GM18909 (cell line): Measurements from ENCODE around the gene AMPD2.
"Not testable (repeated sequence)": the region's sequence is repeated elsewhere in the genome, so short reads cannot be mapped to it uniquely, and the experiment has no call there.

Experiments
- ATAC-seq: cut with Tn5 transposase; IDR thresholded peaks from one replicate; pipeline ENCODE4 v1.9.1; 2021; ENCODE audit warnings: mild to moderate bottlenecking; ENCODE audit not compliant: unreplicated experiment, poor library complexity

The AMPD2 gene

DNA sequence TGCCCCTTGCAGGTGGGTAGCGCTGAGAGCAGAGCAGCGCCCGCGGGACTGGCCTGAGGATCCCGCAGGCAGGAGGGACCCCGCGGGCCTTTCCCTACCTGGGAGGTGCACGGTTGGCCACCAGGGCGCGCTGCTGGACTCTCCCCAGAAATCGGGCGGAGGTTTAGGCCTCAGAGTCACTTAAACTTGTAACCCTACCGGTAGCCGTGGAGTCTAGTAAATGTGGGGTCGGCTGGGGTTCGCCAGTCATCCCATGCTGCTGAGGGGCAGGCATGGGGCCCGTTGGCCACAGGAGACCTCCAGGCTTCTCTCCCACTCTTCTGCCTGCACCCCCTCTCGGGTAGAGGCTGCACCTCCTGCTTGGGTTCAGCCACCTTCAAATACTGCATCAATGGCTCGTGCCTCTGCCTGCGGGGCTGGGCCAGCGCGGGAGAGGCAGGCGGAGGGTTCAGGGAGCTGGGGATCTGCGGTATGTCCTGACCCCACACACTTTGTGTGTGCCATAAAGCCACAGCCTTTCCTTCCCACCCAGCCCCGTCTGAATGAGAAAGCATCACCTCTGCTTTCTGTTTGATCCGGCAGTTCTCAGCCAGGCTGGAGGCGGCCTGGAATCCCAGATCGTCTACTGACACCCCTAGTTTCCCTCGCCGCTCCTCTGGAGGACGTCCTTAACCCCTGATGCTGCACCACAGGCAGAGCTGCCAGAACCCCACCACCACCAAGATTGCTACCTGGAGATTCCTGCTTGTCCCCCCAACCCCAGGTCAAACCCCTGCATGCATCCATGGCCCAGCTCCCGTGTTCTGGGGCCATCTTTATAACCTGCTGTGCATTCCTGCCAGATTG, 24.0 kb downstream of the AMPD2 start:
- ATAC-seq, result peak; percentile 83

DNA sequence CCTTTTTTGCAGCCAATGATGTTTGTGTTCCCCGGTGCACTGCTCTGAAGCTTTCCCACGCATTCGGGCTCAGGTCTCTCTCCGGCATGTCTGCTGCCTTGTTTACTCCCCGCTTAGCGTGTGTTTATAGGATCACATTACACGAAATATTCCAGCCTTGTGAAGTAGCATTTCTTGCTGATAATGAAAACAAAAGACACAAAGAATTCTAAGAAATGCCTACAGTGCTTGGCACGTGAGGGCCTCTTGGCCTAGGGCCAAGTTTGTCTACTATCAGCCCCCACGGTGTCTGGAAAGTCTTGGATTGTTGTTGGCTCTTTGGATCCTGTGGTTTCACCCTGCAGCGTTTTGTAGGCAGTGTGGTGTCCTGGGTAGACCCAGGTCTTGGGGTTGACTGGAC, 25.0 kb downstream of the AMPD2 start:
- ATAC-seq, result no peak

DNA sequence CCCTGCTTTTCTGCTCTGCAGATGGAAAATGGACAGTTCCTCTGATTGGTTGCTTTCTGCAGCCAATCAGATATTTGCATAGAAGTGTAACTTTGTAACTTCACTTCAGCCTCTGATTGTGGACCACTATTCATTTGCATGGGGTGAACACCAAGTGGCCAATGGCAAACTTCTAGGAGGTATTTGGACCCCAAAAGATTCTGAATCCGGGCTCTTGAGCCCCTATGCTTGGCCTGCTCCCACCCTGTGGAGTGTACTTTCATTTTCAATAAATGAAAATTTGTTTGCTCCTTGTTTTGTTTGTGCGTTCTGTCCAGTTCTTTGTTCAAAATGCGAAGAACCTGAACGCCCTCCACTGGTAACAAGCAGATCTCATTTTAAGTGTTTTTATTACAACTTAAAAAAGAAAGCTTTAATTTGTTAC, 29.9 kb downstream of the AMPD2 start:
- ATAC-seq, result no peak

DNA sequence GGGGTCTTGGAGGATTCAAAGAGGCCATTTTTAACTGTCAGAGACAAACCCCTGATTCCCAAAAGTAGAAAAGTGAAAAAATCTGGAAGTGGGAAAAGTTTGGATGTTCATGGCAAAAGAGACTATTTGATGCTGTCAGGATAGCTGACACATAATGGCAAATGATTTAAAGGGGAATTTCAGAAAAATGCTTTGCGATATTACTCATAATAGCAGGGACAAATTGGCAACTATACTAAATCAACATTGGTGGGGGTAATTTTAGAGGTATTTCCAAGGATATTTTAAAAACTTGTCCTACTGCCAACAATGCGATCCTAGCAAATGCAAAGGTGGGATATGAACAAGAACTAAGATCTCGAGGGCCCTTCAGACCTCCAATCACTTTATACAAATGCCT, 31.0 kb downstream of the AMPD2 start:
- ATAC-seq, result no peak

DNA sequence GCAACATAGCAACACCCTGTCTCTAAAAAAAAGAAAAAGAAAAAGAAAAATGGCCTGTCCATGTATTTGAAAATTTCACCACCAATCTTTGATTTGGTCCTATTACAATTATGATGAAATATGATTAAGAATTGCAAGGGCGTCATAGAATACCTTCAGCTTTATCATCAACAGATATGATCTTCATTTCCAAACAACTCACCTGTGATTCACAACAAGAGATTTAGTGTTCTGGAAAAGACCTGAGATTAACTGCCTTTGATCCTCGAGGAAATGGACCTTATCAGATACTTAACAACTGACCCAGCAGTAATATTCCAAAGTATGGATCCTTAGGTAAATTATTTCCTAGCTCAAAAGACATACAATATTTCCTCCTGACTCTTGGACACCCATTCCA, 32.8 kb downstream of the AMPD2 start:
- no peak for ATAC-seq

DNA sequence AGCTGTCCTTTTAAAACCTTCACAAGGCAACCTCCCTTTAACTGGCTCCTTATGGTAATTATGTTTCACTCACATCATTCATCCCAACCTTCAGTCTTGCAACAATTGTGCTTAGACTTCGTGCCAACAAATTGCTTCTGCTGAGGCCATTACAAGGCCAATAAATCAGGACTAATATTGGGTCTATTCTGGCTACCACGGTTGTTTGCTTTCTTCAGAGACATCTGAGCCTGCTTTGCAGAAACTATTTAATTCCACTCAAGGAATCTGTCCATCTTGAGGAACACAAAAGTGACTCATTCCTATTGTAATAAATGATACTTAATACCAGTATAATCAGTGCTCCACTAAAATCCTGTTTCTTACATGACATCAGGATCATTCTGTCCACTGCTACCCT, 33.7 kb downstream of the AMPD2 start:
- ATAC-seq, result no peak

DNA sequence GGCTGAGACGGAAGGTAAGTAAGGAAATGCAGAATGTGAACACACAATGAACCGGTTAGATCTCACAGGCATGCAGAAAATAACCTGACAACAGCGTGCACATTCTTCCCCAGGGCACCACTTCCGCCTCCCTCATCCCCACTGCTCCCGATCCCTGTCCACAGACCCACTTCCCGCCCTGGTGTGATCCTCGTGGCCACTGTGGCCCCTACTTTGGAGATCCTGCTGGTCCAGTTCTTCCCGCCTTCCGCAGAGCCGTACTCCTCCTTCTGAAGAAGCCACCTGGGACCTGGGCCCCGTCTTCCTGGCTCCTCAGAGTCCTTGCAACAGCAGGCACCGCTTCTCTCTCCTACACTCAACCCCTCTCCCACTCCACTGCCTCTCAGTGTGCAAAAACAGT, 34.9 kb downstream of the AMPD2 start:
- no peak for ATAC-seq

DNA sequence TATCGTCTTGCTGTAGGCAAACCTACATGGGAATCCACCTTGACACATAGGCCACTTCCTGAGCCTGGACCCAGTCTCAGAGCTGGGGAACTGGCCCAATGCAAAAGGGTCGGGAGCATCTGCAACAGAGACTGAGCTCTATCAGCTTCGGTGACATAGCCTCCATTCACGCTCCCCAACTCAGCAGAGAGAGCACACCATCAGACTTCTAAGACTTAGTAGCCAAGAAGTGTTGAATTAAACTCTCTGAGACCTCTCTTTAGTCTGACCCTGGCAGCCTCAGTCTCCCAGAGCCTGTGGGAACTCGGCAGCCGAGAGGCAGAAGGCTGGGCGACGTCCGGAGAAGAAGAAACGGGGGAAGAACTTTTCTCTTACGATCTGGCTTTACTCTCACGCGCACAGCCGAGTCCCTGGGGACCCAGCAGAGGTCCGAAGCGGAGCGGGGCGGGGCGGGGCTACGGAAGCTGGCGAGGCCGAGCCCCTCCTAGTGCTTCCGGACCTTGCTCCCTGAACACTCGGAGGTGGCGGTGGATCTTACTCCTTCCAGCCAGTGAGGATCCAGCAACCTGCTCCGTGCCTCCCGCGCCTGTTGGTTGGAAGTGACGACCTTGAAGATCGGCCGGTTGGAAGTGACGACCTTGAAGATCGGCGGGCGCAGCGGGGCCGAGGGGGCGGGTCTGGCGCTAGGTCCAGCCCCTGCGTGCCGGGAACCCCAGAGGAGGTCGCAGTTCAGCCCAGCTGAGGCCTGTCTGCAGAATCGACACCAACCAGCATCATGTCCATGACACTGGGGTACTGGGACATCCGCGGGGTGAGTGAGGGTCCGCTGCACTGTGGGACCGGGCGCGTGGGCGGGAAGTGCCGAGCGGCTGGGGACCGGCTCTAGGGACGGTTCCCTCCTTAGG, 36.2 kb downstream of the AMPD2 start, which contains the start of gene GSTM4:
Gene GSTM4 (plus strand): TSS at position 485 of the 905 bp plus-strand sequence. CDS start 291 bp downstream, at position 776.
- ATAC-seq, result peak; percentile 94

DNA sequence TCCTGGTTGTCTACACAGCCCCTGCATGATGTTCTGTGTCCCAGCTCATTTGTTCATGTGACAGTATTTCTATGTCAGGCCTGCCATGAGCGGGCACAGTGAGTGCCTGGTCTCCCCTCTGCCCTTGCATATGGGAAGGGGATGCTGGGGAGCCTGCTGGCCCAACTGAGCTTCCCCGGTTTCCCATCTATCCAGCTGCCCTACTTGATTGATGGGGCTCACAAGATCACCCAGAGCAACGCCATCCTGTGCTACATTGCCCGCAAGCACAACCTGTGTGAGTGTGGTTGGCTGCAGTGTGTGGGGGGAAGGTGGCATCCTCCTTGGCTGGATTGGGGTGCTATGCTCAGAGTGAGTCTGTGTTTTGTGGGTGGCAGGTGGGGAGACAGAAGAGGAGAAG, 37.8 kb downstream of the AMPD2 start:
- ATAC-seq, result no peak

DNA sequence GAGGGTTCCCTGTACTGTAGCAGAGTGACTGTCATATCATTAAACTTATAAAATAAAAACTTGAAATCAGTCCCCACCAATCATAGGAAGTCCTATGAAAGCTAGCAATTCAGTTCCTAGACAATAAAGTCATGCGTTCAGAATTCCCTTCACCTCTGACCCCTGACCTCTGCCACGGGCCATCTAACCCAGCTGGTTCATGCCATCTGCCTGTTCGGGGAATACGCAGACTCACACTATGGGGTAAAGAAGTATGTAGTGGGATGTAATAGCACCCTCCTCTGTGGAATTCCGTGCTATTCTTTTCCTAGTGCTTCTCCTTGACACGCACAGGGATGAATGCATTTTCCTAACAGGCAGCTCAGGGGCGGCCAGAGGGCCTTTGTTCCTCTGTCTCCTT, 38.3 kb downstream of the AMPD2 start:
- ATAC-seq, result no peak

DNA sequence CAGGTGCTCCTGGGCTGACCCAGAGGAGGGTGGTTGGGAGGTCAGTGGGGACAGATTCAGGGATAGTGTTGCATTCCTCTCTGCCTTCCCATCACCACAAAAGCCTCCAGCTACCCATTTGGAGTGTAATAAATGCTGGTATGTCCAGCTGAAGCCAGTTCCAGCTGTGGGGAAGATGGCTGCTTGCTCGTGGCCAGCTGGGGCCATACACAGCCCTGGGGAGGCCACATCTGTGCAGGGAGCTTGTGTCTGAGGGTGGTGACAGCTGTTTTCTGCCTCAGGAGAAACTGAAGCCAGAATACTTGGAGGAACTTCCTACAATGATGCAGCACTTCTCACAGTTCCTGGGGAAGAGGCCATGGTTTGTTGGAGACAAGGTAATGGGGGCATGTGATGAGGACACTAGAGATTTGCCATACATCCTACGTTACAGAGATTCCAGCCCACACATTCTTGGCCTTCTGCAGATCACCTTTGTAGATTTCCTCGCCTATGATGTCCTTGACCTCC, 39.0 kb downstream of the AMPD2 start:
- no peak for ATAC-seq

DNA sequence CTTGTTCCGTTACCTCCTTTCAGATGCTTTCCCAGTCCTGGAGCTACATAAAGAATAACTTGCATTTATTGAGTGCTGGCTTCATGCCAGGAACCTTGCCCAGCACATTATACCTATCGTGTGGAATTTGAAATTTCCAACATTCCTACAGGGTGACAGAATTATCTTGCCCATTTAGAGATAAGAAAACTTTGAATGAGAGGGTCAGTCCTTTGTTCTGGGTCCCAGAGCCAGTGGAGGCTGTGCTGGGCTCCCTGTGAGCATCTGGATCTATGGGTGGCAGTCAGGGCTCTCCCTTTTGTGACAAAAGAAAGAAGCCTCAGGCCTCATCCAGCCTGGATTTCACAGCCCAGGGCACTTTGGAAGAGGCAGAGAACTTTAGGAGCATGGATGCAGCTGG, 39.5 kb downstream of the AMPD2 start:
- no peak for ATAC-seq

DNA sequence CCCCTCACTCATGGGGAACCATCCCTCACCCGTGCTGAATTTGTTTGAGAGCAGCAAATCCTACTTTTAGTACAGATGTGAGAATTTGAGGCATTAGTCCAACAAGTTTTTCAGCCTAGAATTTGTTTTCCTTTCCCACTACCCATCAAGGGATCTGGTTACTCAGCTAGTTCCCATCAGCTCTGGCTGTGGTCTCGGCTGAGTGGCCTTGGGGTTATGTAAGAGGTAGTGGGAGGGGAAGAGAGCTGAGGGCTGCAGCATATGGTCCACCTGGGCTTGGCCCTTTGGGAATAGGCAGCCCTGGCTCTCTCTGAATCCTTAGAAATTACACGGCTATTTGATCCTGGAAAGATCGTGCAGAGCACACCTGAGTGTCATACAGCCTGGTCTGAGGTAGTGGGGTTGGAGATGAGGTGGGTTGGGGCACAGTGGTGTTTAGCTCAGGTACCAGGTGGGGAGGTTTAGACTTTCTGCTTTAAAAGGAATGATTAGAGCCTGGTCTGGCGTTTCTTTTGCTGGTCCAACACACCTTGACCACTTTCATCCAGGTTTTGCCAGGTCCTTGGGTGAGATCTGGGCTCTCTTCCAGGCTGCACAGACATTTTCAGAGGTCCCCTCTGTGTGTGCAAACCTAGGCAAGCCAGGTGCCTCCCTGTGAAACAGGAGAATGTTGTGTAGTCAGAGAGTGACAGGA, 40.5 kb downstream of the AMPD2 start:
- no peak for ATAC-seq

DNA sequence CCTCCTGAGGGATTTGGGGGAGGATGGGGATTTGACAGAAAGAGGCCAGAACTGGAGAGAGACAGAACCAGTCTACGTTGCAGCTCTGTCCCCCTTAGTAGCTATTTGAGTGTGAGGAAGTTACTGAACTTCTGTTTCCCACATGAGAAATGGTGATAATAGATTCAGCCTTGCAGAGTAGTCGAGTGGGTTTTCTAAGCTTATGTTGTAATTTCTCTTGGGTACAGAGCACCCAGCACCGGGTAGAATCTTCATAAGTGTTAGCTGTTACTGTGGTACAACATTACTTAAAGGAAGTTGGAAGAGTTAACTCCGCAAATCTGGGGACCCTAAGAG, 41.0 kb downstream of the AMPD2 start:
- not testable (repeated sequence) for ATAC-seq

DNA sequence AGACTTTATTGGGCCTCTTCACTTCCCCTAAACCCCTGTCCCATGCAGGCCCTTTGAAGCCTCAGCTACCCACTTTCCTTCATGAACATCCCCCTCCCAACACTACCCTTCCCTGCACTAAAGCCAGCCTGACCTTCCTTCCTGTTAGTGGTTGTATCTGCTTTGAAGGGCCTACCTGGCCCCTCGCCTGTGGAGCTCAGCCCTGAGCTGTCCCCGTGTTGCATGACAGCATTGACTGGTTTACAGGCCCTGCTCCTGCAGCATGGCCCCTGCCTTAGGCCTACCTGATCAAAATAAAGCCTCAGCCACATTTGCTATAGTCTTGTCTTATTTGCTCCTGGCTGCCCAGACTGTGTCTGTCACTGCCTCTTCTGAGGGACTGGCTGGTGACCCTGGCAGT, 41.8 kb downstream of the AMPD2 start:
- no peak for ATAC-seq

DNA sequence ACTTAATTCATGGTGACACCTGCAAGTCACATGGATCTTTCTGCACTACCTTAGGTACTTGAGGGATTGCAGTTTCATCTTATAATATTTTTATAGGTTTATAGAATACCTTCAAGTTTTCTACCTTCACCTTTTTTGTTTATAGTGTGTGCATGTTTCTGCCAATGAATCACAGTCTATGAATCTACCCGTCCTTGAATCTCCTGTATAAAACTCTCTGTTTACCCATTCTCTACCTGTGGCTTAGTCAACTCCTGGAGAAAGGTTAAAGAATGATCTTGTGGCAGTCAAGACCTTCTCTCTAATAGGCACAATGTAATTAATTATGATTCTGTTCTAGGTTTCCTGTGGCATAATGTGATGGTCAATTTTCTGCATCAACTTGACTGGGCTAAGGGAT, 45.0 kb downstream of the AMPD2 start:
- ATAC-seq, result no peak

DNA sequence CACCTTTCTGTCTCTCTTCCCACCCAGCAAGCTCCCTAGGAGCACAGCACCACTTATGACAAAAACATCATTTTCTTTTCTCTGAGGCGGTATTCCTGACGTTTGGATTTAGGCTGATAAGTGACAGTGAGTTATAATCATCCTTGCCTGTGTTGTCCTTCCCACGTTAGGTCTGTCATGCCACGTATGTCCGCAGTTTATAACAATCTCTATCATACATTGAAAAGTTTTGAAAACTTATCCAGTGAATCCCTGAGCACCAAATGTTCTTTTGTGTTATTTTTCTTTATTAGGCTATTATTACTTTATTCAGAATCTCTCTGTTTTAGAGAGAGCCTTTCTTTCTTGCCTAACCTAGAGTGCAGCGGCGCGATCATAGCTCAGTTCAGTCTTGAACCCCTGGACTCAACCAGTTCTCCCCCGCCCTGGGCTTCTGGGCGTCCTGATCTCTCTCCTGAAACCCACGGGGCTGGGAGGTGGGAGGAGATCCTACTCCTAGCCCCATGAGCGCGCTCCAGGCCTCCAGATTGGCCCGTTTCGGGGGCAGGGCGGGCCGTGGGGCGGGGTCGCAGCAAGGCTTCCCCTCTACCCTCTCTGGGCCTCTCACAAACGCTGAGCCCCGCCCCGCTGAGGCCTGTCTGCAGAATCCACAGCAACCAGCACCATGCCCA, 48.0 kb downstream of the AMPD2 start, which contains the start of gene GSTM2:
Gene GSTM2 (plus strand): TSS at position 606 of the 671 bp plus-strand sequence. CDS start 59 bp downstream, at position 665.
- peak; percentile 95 for ATAC-seq

DNA sequence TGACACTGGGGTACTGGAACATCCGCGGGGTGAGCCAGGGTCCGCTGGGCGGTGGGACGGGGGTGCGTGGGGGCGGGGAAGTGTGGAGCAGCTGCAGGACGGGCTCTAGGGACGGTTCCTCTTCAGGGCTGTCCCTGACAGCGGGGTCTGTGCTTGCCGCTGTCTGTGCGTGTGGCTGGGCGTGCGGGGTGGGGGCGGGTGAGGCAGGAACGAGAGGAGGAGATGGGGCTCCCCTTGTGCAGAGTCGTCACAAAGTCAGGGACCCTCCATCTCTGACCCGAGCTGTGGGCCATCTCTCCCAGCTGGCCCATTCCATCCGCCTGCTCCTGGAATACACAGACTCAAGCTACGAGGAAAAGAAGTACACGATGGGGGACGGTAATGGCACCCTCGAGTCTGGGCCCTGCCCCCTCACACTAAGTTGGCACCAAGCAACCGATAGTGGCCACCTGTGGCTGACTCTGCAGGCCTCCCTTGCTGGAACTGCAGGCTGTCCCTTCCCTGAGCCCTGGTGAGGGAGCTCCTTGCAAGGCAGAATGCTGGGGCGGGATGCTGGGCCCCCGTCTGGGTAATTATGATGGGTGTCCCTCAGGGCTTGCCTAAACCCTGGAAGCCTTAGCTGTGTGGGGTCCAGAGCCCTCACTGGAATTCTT, 48.6 kb downstream of the AMPD2 start:
- no peak for ATAC-seq

DNA sequence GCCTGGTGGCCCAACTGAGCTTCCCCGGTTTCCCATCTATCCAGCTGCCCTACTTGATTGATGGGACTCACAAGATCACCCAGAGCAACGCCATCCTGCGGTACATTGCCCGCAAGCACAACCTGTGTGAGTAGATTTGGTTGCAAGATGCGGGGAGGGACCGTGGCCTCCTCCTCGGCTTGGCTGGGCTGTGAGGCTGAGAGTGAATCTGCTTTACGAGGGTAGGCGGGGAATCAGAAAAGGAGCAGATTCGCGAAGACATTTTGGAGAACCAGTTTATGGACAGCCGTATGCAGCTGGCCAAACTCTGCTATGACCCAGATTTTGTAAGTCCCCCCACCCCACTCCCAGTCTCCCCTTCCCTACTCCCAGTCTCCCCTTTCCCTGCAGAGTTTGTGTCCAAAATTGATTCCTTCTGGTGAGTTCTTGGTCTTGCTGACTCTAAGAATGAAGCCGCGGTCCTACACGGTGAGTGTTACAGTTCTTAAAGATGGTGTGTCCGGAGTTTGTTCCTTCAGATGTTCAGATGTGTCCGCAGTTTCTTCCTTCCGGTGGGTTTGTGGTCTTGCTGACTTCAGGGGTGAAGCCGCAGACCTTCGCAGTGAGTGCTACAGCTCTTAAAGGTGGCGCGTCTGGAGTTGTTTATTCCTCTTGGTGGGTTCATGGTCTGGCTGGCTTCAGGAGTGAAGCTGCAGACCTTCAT, 49.8 kb downstream of the AMPD2 start:
- ATAC-seq, result no peak
